H1 (cell line): ENCODE data around the gene C5orf34. TPM values are rescaled to one million over a fixed set of nuclear protein-coding genes. Genes with fewer than 3 reads are reported as not detected.

Experiments used
- CTCF ChIA-PET: fragments of 300-600 bp; sonication (Branson Sonifier 250); formaldehyde crosslinking; loops from one replicate; lab custom pipeline; 2021; ENCODE audit not compliant: partially characterized antibody; lab: Charles Lee
- POLR2A ChIA-PET: fragments of 300-600 bp; sonication (Branson Sonifier 250); formaldehyde crosslinking; loops from one replicate; lab custom pipeline; 2021; ENCODE audit warnings: inconsistent platforms; ENCODE audit not compliant: partially characterized antibody; lab: Charles Lee
- DNase-seq, 2 experiments: peaks; one replicate each; pipeline versions ENCODE4 v3.0.0 to v3.0.0-alpha.2; 2010 to 2022; ENCODE audit warnings: low spot score in 2 of 2, low read depth in 1 of 2, mixed read lengths in 1 of 2
- FAIRE-seq: peaks from 2 replicates; lab custom pipeline; 2011; peaks lifted over from hg19 to GRCh38; lab: Jason Lieb, UNC
- H2AFZ ChIP-seq: 2 replicates; pipeline ENCODE4 v1.8.1; 2012; ENCODE audit warnings: low read length, inconsistent platforms
- H2AK5ac ChIP-seq: 2 replicates; pipeline ENCODE4 v1.6.1; 2013; ENCODE audit warnings: low read depth, low read length
- H2BK120ac ChIP-seq: replicated peaks from 2 replicates; pipeline ENCODE3; 2013; ENCODE audit warnings: low read depth, low read length, inconsistent platforms
- H2BK12ac ChIP-seq: 2 replicates; pipeline ENCODE4 v1.6.1; 2013; ENCODE audit warnings: low read depth, low read length
- H2BK15ac ChIP-seq: 2 replicates; pipeline ENCODE4 v1.6.1; 2013; ENCODE audit warnings: low read length
- H2BK20ac ChIP-seq: 2 replicates; pipeline ENCODE4 v1.6.1; 2013; ENCODE audit warnings: low read length
- H2BK5ac ChIP-seq: 2 replicates; pipeline ENCODE4 v1.6.1; 2013; ENCODE audit warnings: low read depth, low read length
- H3K14ac ChIP-seq: 2 replicates; pipeline ENCODE4 v1.6.1; 2013; ENCODE audit warnings: inconsistent platforms; ENCODE audit not compliant: insufficient read length
- H3K18ac ChIP-seq: 2 replicates; pipeline ENCODE4 v1.6.1; 2013; ENCODE audit warnings: low read length; ENCODE audit errors: extremely low read depth
- H3K23ac ChIP-seq: 2 replicates; pipeline ENCODE4 v1.6.1; 2013; ENCODE audit warnings: inconsistent platforms; ENCODE audit not compliant: insufficient read length
- H3K23me2 ChIP-seq: 2 replicates; pipeline ENCODE4 v1.6.1; 2013; ENCODE audit warnings: low read depth, low read length
- H3K27ac ChIP-seq: 2 replicates; pipeline ENCODE4 v1.6.1; 2011; ENCODE audit warnings: low read depth, low read length, inconsistent platforms
- H3K27me3 ChIP-seq, 4 experiments: replicated peaks in 1 of 4; 1 replicate in 1 of 4; 2 replicates in 3 of 4; pipeline versions ENCODE4 v1.6.1 to v1.8.1; 2011 to 2013; ENCODE audit warnings: low read length in 3 of 4, mild to moderate bottlenecking in 3 of 4, inconsistent platforms in 2 of 4, mixed read lengths in 2 of 4, moderate library complexity in 1 of 4; ENCODE audit not compliant: control insufficient read depth in 3 of 4, insufficient read depth in 3 of 4; ENCODE audit errors: extremely low read depth in 1 of 4
- H3K36me3 ChIP-seq, 4 experiments: 2 replicates each; pipeline versions ENCODE4 v1.6.1 to v1.8.1; 2011 to 2013; ENCODE audit warnings: mild to moderate bottlenecking in 4 of 4, low read length in 3 of 4, moderate library complexity in 2 of 4, control low read depth in 1 of 4, inconsistent platforms in 1 of 4; ENCODE audit not compliant: insufficient read depth in 4 of 4, control insufficient read depth in 2 of 4
- H3K4ac ChIP-seq: replicated peaks from 2 replicates; pipeline ENCODE3; 2013; ENCODE audit warnings: low read length, low read depth, mixed read lengths, inconsistent platforms; ENCODE audit not compliant: insufficient read length
- H3K4me1 ChIP-seq, 4 experiments: replicated peaks in 1 of 4; 1 replicate in 1 of 4; 2 replicates in 3 of 4; pipeline versions ENCODE4 v1.6.1 to v1.8.1; 2011 to 2013; ENCODE audit warnings: low read length in 3 of 4, inconsistent platforms in 2 of 4, mixed read lengths in 1 of 4; ENCODE audit not compliant: insufficient read depth in 4 of 4, control insufficient read depth in 3 of 4
- H3K4me2 ChIP-seq, 2 experiments: 2 replicates each; pipeline versions ENCODE4 v1.6.1 to v1.8.1; 2011 to 2013; ENCODE audit warnings: low read depth in 2 of 2, low read length in 2 of 2, control low read depth in 1 of 2, inconsistent platforms in 1 of 2, mild to moderate bottlenecking in 1 of 2; ENCODE audit not compliant: insufficient read depth in 1 of 2
- H3K4me3 ChIP-seq, 4 experiments: fragments of 200-600, 300-600 bp in 1 of 4; sonication (generic), shearing (Covaris generic), sonication (Bioruptor Twin) in 1 of 4; 2 replicates each; pipeline versions ENCODE4 v1.5.1 to v1.8.1; 2011 to 2016; ENCODE audit warnings: low read length in 4 of 4, low read depth in 3 of 4, control low read depth in 2 of 4, inconsistent platforms in 2 of 4, mild to moderate bottlenecking in 2 of 4, mixed read lengths in 1 of 4, moderate library complexity in 1 of 4; ENCODE audit not compliant: insufficient read depth in 2 of 4; ENCODE audit errors: extremely low read depth in 1 of 4
- H3K56ac ChIP-seq: replicated peaks from 2 replicates; pipeline ENCODE3; 2013; ENCODE audit warnings: low read depth, mild to moderate bottlenecking, mixed read lengths, low read length, inconsistent platforms; ENCODE audit not compliant: insufficient read length
- H3K79me1 ChIP-seq: 2 replicates; pipeline ENCODE4 v1.6.1; 2013; ENCODE audit warnings: low read depth, low read length, control low read depth
- H3K79me2 ChIP-seq, 2 experiments: 2 replicates each; pipeline versions ENCODE4 v1.6.1 to v1.8.1; 2012 to 2013; ENCODE audit warnings: low read length in 2 of 2, mild to moderate bottlenecking in 2 of 2, inconsistent platforms in 1 of 2; ENCODE audit not compliant: insufficient read depth in 2 of 2, control insufficient read depth in 1 of 2
- H3K9ac ChIP-seq, 4 experiments: replicated peaks in 1 of 4; 1 replicate in 1 of 4; 2 replicates in 3 of 4; pipeline versions ENCODE4 v1.6.1 to v1.8.1; 2011 to 2013; ENCODE audit warnings: low read depth in 3 of 4, low read length in 3 of 4, control low read depth in 2 of 4, mild to moderate bottlenecking in 2 of 4, moderate library complexity in 2 of 4, inconsistent platforms in 1 of 4; ENCODE audit errors: extremely low read depth in 1 of 4
- H3K9me3 ChIP-seq, 2 experiments: 2 replicates each; pipeline versions ENCODE4 v1.6.1 to v1.8.1; 2012 to 2013; ENCODE audit warnings: mild to moderate bottlenecking in 2 of 2, moderate library complexity in 2 of 2, control low read depth in 1 of 2, inconsistent platforms in 1 of 2, low read depth in 1 of 2, low read length in 1 of 2, mixed read lengths in 1 of 2; ENCODE audit not compliant: insufficient read depth in 2 of 2
- H4K20me1 ChIP-seq, 2 experiments: replicated peaks in 1 of 2; 2 replicates each; pipeline versions ENCODE3 to v1.8.1; 2011 to 2013; ENCODE audit warnings: inconsistent platforms in 2 of 2, low read length in 2 of 2, mild to moderate bottlenecking in 1 of 2; ENCODE audit not compliant: insufficient read depth in 2 of 2, control insufficient read depth in 1 of 2
- H4K5ac ChIP-seq: 2 replicates; pipeline ENCODE4 v1.6.1; 2013; ENCODE audit warnings: low read length, low read depth, mixed read lengths, inconsistent platforms; ENCODE audit not compliant: insufficient read length
- H4K8ac ChIP-seq: 2 replicates; pipeline ENCODE4 v1.8.0; 2013; ENCODE audit warnings: mild to moderate bottlenecking, moderate library complexity, low read length, inconsistent platforms; ENCODE audit not compliant: insufficient read depth; ENCODE audit errors: extremely low read depth
- H4K91ac ChIP-seq: replicated peaks from 2 replicates; pipeline ENCODE3; 2013; ENCODE audit warnings: low read length, mixed read lengths, inconsistent platforms; ENCODE audit not compliant: insufficient read length
- CEBPB ChIP-seq: IDR thresholded peaks from 2 replicates; pipeline ENCODE4 v1.6.1; 2012; ENCODE audit warnings: low read depth, low read length
- GABPA ChIP-seq: IDR thresholded peaks from 2 replicates; pipeline ENCODE4 v1.6.1; 2011; ENCODE audit warnings: mild to moderate bottlenecking, low read length, moderate library complexity, borderline replicate concordance; ENCODE audit not compliant: insufficient read depth
- KDM4A ChIP-seq: IDR thresholded peaks from one replicate; pipeline ENCODE4 v1.7.1; 2012; ENCODE audit warnings: low read depth, mild to moderate bottlenecking, moderate library complexity, low read length, inconsistent platforms; ENCODE audit not compliant: severe bottlenecking
- NRF1 ChIP-seq: IDR thresholded peaks from 2 replicates; pipeline ENCODE4 v1.6.1; 2011; ENCODE audit warnings: mild to moderate bottlenecking, low read depth, low read length, improper control_type of control experiment
- POU5F1 ChIP-seq: IDR thresholded peaks from 2 replicates; pipeline ENCODE4 v1.6.1; 2011; ENCODE audit warnings: low read depth, mild to moderate bottlenecking, low read length, moderate library complexity
- RBBP5 ChIP-seq: IDR thresholded peaks from 2 replicates; pipeline ENCODE4 v1.7.1; 2012; ENCODE audit warnings: low read depth, mild to moderate bottlenecking, inconsistent platforms, low read length, moderate library complexity, borderline replicate concordance
- RNF2 ChIP-seq: fragments of 200-900, 300-1000 bp; sonication (generic); IDR thresholded peaks from 2 replicates; pipeline ENCODE4 v1.7.1; 2016; ENCODE audit warnings: borderline replicate concordance, low read depth, mild to moderate bottlenecking, antibody characterized with exemption, low read length; ENCODE audit not compliant: poor library complexity, severe bottlenecking; ENCODE audit errors: missing control alignments
- SIRT6 ChIP-seq: IDR thresholded peaks from one replicate; pipeline ENCODE4 v1.7.1; 2012; ENCODE audit warnings: low read length, inconsistent platforms
- SP4 ChIP-seq: IDR thresholded peaks from 2 replicates; pipeline ENCODE4 v1.6.1; 2012; ENCODE audit warnings: low read length, inconsistent platforms
- SUZ12 ChIP-seq: fragments of 200-600 bp; sonication (generic); IDR thresholded peaks from 2 replicates; pipeline ENCODE4 v1.6.1; 2012; ENCODE audit warnings: mild to moderate bottlenecking, inconsistent platforms, low read length, moderate library complexity, mixed read lengths
- WGBS, 2 experiments: shearing (Covaris generic) in 1 of 2; methylation state at CpG; one replicate each; pipeline versions ENCODE4 v1.1.6 to v1.1.7; 2013 to 2015; ENCODE audit warnings: low lambda C conversion rate in 2 of 2, mixed read lengths in 2 of 2, inconsistent platforms in 1 of 2, low coverage in 1 of 2, missing lambda C conversion rate in 1 of 2; ENCODE audit not compliant: insufficient replicate concordance in 2 of 2, insufficient coverage in 1 of 2, insufficient read length in 1 of 2; ENCODE audit errors: extremely low coverage in 1 of 2, missing lambda C conversion rate in 1 of 2; 5-methylcytosine and 5-hydroxymethylcytosine counted together
- polyA plus RNA-seq, 7 experiments: library from polyadenylated mRNA; depleted of rRNA in 3 of 7; stranded (reverse) in 5 of 7; unstranded in 2 of 7; fragments of >200 nt in 5 of 7; fragments of 200-250 nt in 2 of 7; gene quantifications; 1 replicate in 5 of 7; 2 replicates in 1 of 7; 4 replicates in 1 of 7; pipeline versions ENCODE4 v1.2.1 to v1.2.3, GENCODE V29; 2011 to 2013; ENCODE audit warnings: missing spikeins in 2 of 7, mixed read lengths in 2 of 7
- total RNA-seq: library from RNA; stranded (reverse); fragmentation: NEBNext Ultra II Directional; extraction: Animal tissue kit (Norgen Biotek cat#: 25700); gene quantifications from 2 replicates; pipeline ENCODE4 v1.2.1, GENCODE V29; 2021
- TF ChIP-seq, protein P1 (sequence below): IDR thresholded peaks from 2 replicates; pipeline ENCODE4 v1.6.1; 2011; ENCODE audit warnings: low read depth, mild to moderate bottlenecking, low read length; ENCODE audit not compliant: insufficient read depth

Gene C5orf34
- total and polyA plus RNA-seq, 2 of the 8 experiments (the other 6 are each of a cell fraction or from before 2014, with no cell fraction given), result 6.8 to 8.6 TPM

DNA sequence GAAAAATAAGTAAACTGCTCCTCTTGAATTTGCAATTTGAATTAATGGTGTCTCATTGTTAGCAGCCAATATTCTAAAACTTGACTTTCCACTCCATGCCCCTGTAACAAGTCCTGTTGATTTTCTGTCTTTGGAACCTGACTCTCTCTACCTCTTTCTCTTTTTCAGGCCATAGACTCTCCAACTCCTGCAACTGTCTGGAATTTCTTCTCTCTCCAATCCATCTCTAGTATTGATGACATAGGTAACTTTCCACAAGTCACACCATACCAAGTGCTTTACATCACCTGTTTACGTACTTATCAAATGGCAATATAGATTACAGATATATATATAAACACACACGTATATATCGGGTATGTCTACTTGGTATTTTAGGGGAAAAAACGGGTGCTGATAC lies 923 bp downstream of the C5orf34 start:
- H3K27me3 ChIP-seq, result no peaks in the 10 kb centered on the region
- H3K23ac ChIP-seq, result no peak overlapping the region
- no peak overlapping the region for H4K91ac ChIP-seq
- POLR2A ChIA-PET, result interaction anchor here (1.2 to 2.4 kb wide), 3 partner anchors 30 to 88 kb away, joined by 3 to 23 read pairs (median 4); partner anchors contain the start of genes NNT and TMEM267
- H2BK12ac ChIP-seq, result no peak overlapping the region
- DNase-seq (no peak), FAIRE-seq (no peak)
- no peak overlapping the region for H4K5ac ChIP-seq
- peak overlapping the region; percentile 92; the same call in 1 of the 2 replicates for H3K27ac ChIP-seq
- peaks cover 6% of the 10 kb centered on the region; the same call in 1 of the 2 replicates for H3K23me2 ChIP-seq
- H4K20me1 ChIP-seq, result no peaks in the 10 kb centered on the region
- H3K4ac ChIP-seq, result no peak overlapping the region
- no peak overlapping the region; the same call in 1 of the 2 replicates for H2AK5ac ChIP-seq
- H2AFZ ChIP-seq, result no peak overlapping the region
- H3K9me3 ChIP-seq, result peaks cover 0 to 18% of the 10 kb centered on the region in 2 experiments; a peak in 2 of 4 replicates
- no peaks in the 10 kb centered on the region for H3K79me1 ChIP-seq
- H3K56ac ChIP-seq, result no peak overlapping the region
- peak overlapping the region; percentile 75 to 84 for H3K4me2 ChIP-seq
- H3K36me3 ChIP-seq, result peaks cover 0 to 2% (median 1%) of the 10 kb centered on the region in 4 experiments; a peak in 1 of 8 replicates
- CTCF ChIA-PET, result no interaction called here
- no peak overlapping the region for H3K18ac ChIP-seq
- H3K9ac ChIP-seq, result peak overlapping the region; percentile 92 to 98 (median 94); a peak in 6 of 7 replicates
- peaks cover 0 to 4% (median 0%) of the 10 kb centered on the region in 4 experiments; a peak in 2 of 7 replicates for H3K4me1 ChIP-seq
- no peak overlapping the region; the same call in 1 of the 2 replicates for H2BK15ac ChIP-seq
- H2BK20ac ChIP-seq, result no peak overlapping the region
- H3K79me2 ChIP-seq, result peaks cover 0 to 19% of the 10 kb centered on the region in 2 experiments; a peak in 3 of 4 replicates
- TF ChIP-seq RBBP5 (no peak), SP4 (no peak), SUZ12 (no peak), GABPA (no peak), SIRT6 (no peak), CEBPB (no peak), RNF2 (no peak), NRF1 (no peak), POU5F1 (no peak), KDM4A (no peak)
- TF ChIP-seq, protein P1, sequence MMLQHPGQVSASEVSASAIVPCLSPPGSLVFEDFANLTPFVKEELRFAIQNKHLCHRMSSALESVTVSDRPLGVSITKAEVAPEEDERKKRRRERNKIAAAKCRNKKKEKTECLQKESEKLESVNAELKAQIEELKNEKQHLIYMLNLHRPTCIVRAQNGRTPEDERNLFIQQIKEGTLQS, result no peak
- no peak overlapping the region for H2BK120ac ChIP-seq
- no peak overlapping the region for H2BK5ac ChIP-seq
- no peak overlapping the region for H3K14ac ChIP-seq
- WGBS, 2 experiments, result 42% methylated on average over 4 of the region's 4 CpGs; no CpG with 5 or more reads in 1 of the 2 experiments
- peak overlapping the region; percentile 77 to 88 (median 86) for H3K4me3 ChIP-seq
- H4K8ac ChIP-seq, result no peak overlapping the region
